Right lobe of liver (tissue), 6 donors: Measurements from ENCODE around the gene FIS1. TPM values are rescaled to one million over a fixed set of nuclear protein-coding genes. Genes with fewer than 3 reads are reported as not detected.

Source experiments
- ATAC-seq, 4 donors: fragments of 200-7000 bp; cut with Tn5 transposase; one replicate each; pipeline ENCODE4 v1.9.1; 2020; ENCODE audit warnings: mild to moderate bottlenecking in 4 of 4, moderate library complexity in 4 of 4
- DNase-seq, 3 donors: peaks; one replicate each; pipeline ENCODE4 v3.0.0-alpha.2; 2020
- H3K27ac ChIP-seq, 3 donors: fragments of 200-600 bp; one replicate each; pipeline ENCODE4 v1.8.0; 2022
- H3K27me3 ChIP-seq, 2 donors: fragments of 200-600 bp; one replicate each; pipeline ENCODE4 v1.8.0; 2022
- H3K36me3 ChIP-seq, 4 donors: fragments of 200-600 bp; sonication (generic) in 1 of 4; one replicate each; pipeline versions ENCODE4 v1.5.1 to v1.8.0; 2017 to 2022; ENCODE audit warnings: control low read depth in 1 of 4
- H3K4me1 ChIP-seq, 4 donors: fragments of 200-600 bp; sonication (generic) in 1 of 4; one replicate each; pipeline versions ENCODE4 v1.5.1 to v1.8.0; 2017 to 2022; ENCODE audit warnings: control low read depth in 1 of 4
- H3K4me3 ChIP-seq, 3 donors: fragments of 200-600 bp; one replicate each; pipeline ENCODE4 v1.8.0; 2022
- H3K9me3 ChIP-seq, 4 donors: fragments of 200-600 bp; sonication (generic) in 1 of 4; one replicate each; pipeline versions ENCODE4 v1.5.1 to v1.8.0; 2017 to 2022; ENCODE audit warnings: control low read depth in 1 of 4
- POLR2A ChIP-seq: fragments of 450-650 bp; IDR thresholded peaks from one replicate; pipeline ENCODE4 v1.6.1; 2017; ENCODE audit warnings: antibody characterized with exemption, mild to moderate bottlenecking
- WGBS: methylation state at CpG from one replicate; pipeline ENCODE4 v1.1.6; 2018; ENCODE audit warnings: low coverage, low lambda C conversion rate; ENCODE audit not compliant: insufficient coverage; ENCODE audit errors: missing lambda C conversion rate; 5-methylcytosine and 5-hydroxymethylcytosine counted together
- intact Hi-C, 2 donors: fragments of 100-400 bp; cut with DNase I; formaldehyde crosslinking; loops; one replicate each; pipeline versions ENCODE4 v1.11.2 to v1.14.1; 2022
- total RNA-seq, 6 experiments: library from RNA; depleted of rRNA in 2 of 6; stranded (reverse); fragments of >200 nt in 2 of 6; fragmentation: NEBNext Ultra II Directional in 3 of 6; extraction: Animal tissue kit (Norgen Biotek cat#: 25700) in 3 of 6; gene quantifications; one replicate each; pipeline versions ENCODE4 v1.1.0 to v1.2.4, GENCODE V29; 2016 to 2023
- TF ChIP-seq, protein P1 (sequence below), 4 donors: fragments of 200-600 bp in 3 of 4; fragments of 450-650 bp in 1 of 4; IDR thresholded peaks; one replicate each; pipeline versions ENCODE4 v1.5.1 to v1.8.0; 2016 to 2022; ENCODE audit warnings: antibody characterized with exemption in 4 of 4, mild to moderate bottlenecking in 2 of 4
- donor health status: DM: no; HTN: yes; CAD: no.
- donor health status: DM: no; HTN: no; CAD: no.
- donor health status: DM: no; HTN: no; CAD: no.
- donor health status: DM: no; HTN: yes; CAD: no.
- donor health status: DM: no; HTN: yes; CAD: no.

Gene FIS1
- total RNA-seq, 6 experiments from 2014 or later = 105 to 228 (median 134) TPM

DNA sequence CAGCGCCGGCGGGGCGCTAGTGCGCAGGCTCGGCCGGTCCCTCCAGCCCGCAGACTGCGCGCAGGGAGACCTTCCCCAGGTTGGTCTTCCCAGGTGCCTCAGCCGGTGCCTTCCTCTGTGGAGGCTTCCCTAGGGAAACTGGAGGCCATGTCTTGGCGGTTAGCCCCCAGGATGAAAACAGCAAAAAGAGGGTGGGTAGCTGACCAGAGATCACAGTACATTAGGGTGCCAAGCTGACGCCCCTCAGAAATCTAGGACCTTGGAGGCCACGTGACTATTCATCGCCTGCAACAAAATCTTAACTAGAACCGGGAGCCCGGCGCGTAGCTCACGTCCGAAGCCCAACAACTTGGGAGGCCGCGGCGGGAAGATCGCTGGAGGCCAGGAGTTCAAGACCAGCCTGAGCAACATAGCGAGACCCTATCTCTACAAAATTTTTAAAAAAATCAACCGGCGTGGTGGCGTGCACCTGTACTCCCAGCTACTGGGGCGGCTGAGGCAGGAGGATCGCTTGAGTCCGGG lies 327 bp upstream of the FIS1 start:
- Histone ChIP-seq H3K27ac (peak overlapping the region; percentile 93 to 94 (median 94)), H3K4me1 (peaks cover 0 to 16% (median 7%) of the 10 kb centered on the region in 4 donors), H3K4me3 (peak overlapping the region; percentile 73 to 80 (median 77)), H3K27me3 (no peaks in the 10 kb centered on the region), H3K36me3 (peaks cover 0 to 19% (median 3%) of the 10 kb centered on the region in 4 donors), H3K9me3 (no peaks in the 10 kb centered on the region)
- ATAC-seq (no peak), DNase-seq (no peak)
- WGBS = 12% methylated on average over 18 of the region's 32 CpGs
- TF ChIP-seq POLR2A = no peak
- TF ChIP-seq, protein P1, sequence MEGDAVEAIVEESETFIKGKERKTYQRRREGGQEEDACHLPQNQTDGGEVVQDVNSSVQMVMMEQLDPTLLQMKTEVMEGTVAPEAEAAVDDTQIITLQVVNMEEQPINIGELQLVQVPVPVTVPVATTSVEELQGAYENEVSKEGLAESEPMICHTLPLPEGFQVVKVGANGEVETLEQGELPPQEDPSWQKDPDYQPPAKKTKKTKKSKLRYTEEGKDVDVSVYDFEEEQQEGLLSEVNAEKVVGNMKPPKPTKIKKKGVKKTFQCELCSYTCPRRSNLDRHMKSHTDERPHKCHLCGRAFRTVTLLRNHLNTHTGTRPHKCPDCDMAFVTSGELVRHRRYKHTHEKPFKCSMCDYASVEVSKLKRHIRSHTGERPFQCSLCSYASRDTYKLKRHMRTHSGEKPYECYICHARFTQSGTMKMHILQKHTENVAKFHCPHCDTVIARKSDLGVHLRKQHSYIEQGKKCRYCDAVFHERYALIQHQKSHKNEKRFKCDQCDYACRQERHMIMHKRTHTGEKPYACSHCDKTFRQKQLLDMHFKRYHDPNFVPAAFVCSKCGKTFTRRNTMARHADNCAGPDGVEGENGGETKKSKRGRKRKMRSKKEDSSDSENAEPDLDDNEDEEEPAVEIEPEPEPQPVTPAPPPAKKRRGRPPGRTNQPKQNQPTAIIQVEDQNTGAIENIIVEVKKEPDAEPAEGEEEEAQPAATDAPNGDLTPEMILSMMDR (IDR thresholded peaks at IDR 0.05) = no peak
- intact Hi-C loops = no loop called here

DNA sequence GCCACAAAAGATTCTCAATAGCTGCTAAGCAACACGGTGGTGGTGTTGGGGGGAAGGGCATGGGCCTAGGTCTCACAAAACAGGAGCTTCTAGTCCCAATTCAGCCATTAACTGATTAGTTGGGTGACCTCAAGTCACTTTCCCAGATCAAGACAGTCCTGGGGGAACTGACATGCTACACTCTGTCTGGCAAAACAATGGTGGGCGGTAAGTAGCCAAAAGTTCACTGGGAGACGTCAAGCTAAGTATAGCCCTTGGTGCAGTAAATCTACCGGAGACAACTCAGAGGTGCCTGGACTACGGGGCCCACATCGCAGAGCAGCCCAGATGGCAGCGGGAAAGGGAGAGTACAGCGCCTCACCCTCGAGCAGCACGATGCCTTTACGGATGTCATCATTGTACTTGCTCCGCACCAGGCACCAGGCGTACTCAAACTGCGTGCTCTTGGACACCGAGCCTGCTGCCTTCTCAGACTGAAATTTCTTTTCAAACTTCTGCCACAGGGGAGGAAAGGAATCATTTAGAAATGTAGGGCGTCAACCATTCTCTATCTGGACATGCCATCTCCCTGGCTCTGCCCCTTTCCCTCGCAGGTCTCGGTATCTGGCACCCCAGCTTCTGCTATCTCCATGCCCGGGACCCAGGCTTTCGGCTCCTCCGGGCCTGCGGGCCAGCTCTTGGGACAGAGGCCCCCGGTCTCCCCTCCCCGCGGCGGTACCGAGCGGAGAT lies 1.1 kb downstream of the FIS1 start:
- intact Hi-C loops = no loop called here
- DNase-seq = peak in 1 of 3 donors; percentile 28
- Histone ChIP-seq H3K9me3 (no peaks in the 10 kb centered on the region), H3K4me3 (peak overlapping the region; percentile 73 to 80 (median 77)), H3K27me3 (no peaks in the 10 kb centered on the region), H3K27ac (peak overlapping the region; percentile 93 to 94 (median 94)), H3K36me3 (peaks cover 0 to 19% (median 6%) of the 10 kb centered on the region in 4 donors), H3K4me1 (peaks cover 0 to 19% (median 9%) of the 10 kb centered on the region in 4 donors)
- TF ChIP-seq, protein P1 (IDR thresholded peaks at IDR 0.05) = no peak
- TF ChIP-seq POLR2A = no peak
- 9% methylated on average over 5 of the region's 28 CpGs for WGBS
- peak in 3 of 4 donors; percentile 0 to 7 (median 2) for ATAC-seq

DNA sequence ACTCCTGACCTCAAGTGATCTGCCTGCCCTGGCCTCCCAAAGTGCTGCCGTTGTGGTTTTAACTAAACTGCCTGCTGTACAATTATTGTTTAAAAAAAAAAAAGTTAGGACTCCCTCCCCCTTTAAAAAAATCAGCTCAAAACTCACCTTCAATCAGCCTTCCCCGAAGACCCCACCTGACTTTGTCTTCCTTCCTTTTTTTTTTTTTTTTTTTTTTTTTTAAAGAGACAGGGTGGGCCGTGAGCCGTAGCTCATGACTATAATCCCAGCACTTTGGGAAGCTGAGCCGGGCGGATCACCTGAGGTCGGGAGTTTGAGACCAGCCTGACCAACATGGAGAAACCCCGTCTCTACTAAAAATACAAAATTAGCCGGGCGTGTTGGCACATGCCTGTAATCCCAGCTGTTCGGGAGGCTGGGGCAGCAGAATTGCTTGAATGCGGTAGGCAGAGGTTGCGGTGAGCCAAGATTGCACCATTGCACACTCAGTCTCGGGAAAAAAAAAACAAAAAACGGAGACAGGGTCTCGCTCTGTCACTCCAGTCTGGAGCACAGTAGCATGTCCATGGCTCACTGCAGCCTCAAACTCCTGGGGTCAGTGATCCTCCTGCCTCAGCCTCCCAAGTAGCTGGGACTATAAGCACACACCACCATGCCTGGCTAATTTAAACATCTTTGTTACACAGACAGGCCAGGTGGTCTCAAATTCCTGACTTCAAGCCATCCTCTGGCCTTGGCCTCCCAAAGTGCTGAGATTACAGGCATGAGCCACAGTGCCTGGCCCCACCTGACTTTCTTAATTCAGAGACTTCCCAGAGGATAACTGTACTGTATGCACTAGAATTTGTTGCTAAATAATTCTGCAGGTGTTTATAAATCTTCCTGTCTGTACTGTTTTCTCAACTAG lies 3.2 kb downstream of the FIS1 start:
- H3K27ac ChIP-seq = no peak overlapping the region
- no peak for ATAC-seq

DNA sequence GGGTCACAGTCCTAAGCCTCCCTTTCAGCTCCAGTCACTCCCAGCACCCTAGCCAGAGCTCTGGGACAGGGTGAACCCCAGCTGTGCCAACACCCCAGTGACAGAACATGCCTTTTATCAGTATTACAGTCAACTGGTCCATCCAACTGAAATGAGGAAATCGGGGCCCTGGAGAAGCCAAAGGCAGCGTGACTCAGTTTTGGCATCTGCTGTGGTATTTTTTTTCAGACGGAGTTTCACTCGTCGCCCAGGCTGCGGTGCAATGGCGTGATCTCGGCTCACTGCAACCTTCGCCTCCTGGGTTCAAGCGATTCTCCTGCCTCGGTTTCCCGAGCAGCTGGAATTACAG lies 3.9 kb downstream of the FIS1 start:
- H3K27me3 ChIP-seq = no peaks in the 10 kb centered on the region
- peaks cover 0 to 17% (median 6%) of the 10 kb centered on the region in 4 donors for H3K36me3 ChIP-seq
- no peak overlapping the region for H3K27ac ChIP-seq
- no peak overlapping the region for H3K4me3 ChIP-seq
- intact Hi-C loops = no loop called here
- TF ChIP-seq, protein P1 (IDR thresholded peaks at IDR 0.05) = no peak
- TF ChIP-seq POLR2A = no peak
- DNase-seq (no peak), ATAC-seq (no peak)
- 74% methylated on average over 11 of the region's 12 CpGs for WGBS
- H3K9me3 ChIP-seq = no peaks in the 10 kb centered on the region
- peaks cover 0 to 37% (median 18%) of the 10 kb centered on the region in 4 donors for H3K4me1 ChIP-seq

More for the DNA sequence above, 3.2 kb downstream of the FIS1 start:
- no peaks in the 10 kb centered on the region for H3K9me3 ChIP-seq
- no peak for DNase-seq
- H3K4me1 ChIP-seq = peaks cover 0 to 37% (median 18%) of the 10 kb centered on the region in 4 donors
- intact Hi-C loops = no loop called here
- peaks cover 0 to 17% (median 6%) of the 10 kb centered on the region in 4 donors for H3K36me3 ChIP-seq
- 64% methylated on average over 13 of the region's 16 CpGs for WGBS
- no peaks in the 10 kb centered on the region for H3K27me3 ChIP-seq
- no peak overlapping the region for H3K4me3 ChIP-seq
- TF ChIP-seq POLR2A = no peak
- TF ChIP-seq, protein P1 (IDR thresholded peaks at IDR 0.05) = no peak
